LoVo (cell line): Measurements from ENCODE around the gene DTNB.
A peak's percentile ranks its signal among the peaks of the same experiment; 100 is the strongest.
"Not testable (repeated sequence)": the region's sequence is repeated elsewhere in the genome, so short reads cannot be mapped to it uniquely, and the experiment has no call there.

Experiments used
- DNase-seq: peaks from one replicate; pipeline ENCODE4 v3.0.0-alpha.2; 2016; ENCODE audit warnings: low spot score

Gene DTNB

DNA sequence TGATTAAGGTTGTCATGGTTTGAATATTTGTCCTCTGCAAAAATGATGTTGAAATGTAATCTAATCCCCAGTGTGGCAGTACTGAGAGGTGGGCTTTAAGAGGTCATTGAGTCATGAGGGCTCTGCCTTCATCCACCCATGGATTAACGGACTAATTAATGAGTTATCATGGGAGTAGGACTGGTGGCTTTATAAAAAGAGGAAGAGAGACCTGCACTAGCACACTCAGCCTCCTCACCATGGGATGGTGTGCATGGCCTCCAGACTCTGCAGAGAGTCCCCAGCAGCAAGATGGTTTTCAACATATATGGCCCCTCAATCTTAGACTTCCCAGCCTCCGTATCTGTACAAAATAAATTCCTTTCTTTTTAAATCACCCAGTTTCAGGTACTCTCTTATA, 41.0 kb downstream of the DTNB start:
- DNase-seq: no peak

DNA sequence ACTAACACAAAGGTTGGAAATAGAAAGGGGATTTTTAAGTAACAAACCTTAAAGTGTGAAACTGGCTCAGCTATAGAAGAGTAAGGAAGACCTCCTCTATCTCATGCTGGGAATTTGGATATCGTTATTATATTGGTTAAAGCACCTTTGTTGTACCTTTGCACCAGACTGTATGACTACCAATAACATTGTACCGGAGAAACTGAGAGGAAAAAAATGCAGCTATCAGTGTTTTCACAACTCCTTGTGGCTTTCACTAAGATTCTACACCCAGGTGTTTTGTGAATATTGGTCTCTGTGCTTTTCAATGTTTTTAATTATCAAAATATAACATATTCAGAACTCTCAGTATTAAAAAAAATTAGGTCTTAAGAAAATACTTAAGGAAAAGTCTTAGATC, 48.7 kb downstream of the DTNB start:
- no peak for DNase-seq

DNA sequence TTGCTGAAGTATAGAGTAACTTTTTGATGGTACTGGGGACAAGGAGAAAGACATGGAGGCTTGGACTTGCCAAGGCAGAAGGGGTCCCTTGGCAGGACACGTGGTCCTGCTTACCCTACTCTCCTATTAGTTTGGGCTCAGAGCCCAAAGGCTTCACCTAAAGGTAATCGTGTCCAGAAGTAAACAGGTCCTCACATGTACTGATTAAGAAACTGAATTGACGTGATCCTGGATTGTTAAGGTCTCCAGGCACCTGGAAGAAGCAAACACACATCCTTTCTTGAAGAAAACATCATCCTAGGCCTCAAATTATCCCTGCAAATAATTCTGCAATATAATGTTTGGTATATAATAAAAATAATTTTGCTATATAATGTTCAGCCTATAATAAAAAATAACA, 50.0 kb downstream of the DTNB start:
- no peak for DNase-seq

DNA sequence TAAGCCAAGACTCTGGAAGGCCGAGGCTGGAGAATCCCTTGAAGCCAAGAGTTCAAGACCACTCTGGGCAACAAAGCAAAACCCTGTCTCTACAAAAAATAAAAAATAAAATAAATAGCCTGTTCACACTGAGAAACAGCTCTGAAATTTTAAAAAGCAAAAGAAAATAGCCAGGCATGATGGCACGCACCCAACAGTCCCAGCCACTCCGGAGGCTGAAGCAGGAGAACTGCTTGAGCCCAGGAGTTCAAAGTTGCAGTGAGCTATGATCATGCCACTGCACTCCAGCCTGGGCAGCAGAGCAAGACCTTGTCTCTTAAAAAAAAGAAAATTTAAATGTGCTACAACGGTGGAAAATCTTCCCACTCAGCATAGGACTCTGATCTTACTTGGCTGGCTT, 52.7 kb downstream of the DTNB start:
- DNase-seq: no peak

DNA sequence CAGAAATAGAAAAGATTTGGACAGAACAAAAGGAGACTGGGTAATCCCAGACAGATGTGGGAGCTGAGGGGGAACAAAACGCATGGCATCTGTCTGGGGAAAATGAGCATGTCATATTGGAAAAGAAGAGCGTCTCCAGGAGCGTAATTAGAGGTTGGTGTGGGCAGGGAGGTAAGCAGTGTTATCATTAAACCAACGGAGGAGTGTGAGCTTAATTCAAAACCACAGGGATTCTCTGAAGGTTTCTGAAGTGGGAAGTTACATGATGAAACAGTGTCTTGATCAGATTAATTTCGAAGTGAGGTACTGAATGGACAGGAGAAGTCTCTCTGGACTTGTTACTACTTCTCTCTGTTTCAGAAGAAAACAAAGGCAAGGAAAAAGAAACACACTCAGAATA, 53.3 kb downstream of the DTNB start:
- no peak for DNase-seq

DNA sequence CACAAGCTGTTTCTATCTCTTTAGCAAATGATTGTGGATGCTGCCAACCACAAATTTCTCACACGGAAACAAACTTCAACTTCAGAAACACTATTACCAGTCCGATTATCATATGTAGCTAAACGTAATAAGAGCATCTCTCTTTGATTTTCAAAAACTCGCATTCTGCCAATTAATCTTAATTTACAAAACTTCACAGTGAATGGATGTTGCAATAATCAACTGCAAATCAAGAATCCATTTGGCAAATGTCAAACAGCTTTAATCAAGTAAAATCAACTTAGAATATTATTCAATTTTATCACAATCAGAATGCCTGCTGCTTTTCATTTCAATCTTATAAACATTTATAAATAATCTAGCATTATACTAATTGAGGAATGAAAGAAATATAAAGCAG, 54.2 kb downstream of the DTNB start:
- no peak for DNase-seq

DNA sequence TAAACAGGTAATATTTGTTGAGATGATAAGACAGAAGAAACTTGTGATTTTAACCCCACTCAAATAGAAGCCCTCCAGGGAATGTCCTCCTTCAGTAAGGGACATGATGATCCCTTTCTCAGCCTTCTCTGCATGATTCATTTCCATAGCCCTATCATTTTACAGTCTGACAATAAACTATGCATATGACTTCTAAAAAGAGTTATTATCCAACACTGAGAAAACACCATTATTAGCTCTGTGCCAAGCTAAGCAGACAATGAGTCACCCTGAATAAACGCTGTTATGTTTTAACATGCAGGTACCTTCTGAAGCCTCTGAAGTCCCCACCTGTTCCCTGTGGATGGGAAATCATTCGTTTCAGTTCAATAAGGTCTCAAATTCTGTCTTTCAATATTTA, 54.7 kb downstream of the DTNB start:
- peak; percentile 80 for DNase-seq

DNA sequence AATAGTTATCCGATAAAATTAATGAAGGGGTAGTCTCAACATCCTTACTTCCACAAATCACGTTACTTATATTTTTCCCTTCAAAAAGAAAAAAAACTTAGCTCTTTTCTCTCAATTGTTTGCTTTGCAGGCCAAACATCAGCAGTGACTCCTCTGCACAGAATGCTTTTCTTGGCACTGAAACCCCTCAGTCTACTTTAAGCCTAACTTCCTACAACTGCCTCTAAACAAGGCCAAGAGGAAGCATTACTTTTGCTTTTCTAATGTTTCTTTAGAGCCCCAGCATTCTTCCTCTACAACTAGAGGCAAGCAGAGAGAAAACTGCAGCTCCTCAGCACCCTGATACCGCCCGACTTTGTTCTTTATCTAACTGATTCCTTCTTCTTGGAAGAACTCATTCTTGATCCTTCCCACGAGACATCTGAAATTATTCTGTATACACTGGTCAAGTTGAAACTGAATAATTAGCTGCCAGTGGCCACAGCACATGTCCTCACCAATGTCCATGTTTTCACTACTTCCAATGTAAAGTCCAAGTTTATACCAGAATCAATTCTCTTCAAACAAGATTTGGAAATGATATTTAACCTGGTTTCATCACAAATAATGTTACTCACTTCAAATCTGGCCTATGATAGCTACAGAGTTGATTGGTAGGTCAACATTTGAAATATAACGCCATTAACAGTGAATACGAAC, 55.3 kb downstream of the DTNB start:
- DNase-seq: no peak

DNA sequence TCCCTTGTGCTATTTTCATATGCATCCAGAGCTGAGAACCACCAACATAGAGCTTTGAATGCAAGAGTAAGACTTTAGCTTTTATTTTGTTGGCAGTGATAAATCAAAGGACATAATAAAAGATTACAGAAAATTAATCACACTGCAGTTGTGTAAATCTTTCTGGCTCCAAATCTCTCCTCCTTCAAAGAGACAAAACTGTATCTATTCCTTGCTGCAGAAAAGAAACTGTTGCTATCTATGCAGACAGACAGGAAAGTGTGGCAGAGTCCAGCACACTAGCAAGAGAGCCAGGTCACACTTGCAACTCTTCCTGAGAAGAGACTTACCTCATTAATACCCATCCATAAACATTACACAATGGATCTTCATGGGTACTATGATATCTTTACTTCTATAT, 57.5 kb downstream of the DTNB start:
- DNase-seq: no peak

DNA sequence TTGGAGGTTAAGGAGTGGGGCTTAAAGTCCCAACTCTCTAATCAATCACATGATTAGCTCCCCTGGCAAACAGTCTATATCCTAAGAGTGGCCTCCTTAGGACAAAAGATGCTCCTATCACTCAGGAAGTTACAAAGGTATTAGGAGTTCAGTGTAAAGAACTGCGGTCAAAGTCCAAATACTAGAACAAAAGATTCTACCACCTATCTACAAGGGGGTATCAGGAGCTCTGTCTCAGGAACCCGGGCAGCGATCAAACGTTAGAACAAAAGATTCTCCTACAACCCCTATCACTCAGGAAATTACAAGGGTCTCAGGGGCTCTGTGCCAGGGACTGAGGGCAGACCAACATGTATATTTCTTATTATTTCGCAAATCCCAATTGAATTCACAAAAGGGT, 58.0 kb downstream of the DTNB start:
- no peak for DNase-seq

DNA sequence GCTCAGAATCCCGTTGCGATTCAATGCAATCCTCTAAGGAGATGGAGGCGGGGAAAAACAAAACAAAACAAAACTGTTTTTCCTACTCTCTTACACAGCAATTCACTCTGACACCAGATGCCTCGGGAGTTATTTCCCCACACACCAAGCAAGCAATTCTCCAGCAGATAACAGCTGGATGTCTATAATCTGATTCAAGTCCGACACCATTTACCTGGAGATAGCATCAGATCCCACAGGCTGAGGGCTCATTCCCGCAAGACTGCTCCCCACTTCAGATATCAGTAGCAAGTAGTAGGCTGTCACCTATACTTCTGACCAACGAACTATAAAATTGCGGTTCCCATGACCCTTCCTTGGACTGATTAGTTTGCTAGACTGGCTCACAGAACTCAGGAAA, 58.7 kb downstream of the DTNB start:
- DNase-seq: no peak

DNA sequence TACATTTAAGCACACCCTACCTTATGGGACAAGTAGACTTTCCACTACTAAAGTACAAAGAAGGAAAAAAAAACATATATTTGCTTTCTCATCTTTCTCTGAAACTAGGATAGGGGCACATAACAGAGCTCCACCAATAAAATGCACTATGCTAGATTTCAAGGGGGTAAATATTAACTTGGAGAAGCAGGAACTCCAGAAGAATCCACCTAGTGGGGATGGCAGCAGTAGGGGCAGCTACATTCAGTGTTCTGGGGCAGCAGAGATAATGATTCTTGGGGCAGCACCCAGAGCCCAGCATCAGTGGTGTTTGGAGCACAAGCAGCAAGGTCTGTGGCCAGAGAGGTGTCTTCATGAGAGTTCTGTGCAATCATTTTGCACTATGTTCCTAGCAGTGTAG, 64.7 kb downstream of the DTNB start:
- no peak for DNase-seq

DNA sequence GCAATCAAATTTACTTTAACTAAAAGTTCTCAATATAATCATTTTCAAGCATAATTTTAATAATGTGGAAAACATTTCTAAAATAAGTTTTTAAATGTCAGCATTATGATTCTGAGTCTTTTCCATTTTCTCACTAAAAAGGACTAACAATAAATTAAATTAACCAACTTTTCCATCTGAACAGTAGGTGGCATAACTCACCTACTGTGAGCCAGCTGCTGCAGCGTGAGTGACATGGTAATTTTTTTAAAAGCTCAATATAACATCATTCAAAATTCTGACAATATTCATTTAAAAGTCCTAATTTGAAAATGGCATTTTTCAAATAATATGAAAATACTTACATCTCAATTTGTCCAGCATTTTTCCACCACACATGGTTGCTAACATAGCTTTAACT, 66.5 kb downstream of the DTNB start:
- peak; percentile 29 for DNase-seq

DNA sequence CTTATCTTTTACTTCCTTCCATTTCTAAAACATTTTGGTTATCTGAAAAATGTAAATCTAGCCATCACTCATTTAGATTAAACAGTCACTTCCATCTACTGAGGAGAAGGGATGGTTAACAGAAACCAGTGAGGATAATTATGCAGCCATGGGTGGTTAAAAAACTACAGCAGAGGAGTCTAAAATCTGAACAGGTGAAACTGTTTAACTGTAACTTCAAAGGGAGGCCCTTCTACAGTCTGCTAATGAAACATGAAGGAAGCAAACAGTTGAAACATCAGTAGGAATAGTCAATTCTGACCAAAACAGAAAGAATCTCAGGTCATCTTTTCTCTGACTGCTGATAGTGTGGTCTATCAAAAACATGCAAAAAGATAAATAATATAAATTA, 71.0 kb downstream of the DTNB start:
- DNase-seq: no peak

DNA sequence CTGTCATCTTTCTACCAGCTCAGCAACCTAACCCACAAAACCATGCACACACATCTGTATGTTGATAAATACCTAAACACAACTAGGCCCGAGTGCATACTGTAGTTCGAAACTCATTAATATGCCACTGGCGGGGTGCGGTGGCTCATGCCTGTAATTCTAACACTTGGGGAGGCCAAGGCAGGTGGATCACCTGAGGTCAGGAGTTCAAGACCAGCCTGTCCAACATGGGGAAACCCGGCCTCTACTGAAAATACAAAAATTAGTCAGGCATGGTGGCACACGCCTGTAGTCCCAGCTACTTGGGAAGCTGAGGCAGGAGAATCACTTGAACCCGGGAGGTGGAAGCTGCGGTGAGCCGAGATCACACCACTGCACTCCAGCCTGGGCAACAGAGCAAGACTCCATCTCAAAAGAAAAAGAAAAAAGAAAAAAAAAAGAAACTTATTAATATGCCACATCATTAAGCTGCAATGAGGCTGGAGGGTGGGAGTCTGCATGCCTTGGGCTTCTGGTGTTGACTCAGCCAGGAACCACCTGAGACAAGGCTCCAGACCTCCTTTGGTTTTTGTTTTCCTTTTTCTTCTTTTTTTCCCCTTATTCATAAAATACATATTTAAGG, 71.6 kb downstream of the DTNB start:
- not testable (repeated sequence) for DNase-seq

DNA sequence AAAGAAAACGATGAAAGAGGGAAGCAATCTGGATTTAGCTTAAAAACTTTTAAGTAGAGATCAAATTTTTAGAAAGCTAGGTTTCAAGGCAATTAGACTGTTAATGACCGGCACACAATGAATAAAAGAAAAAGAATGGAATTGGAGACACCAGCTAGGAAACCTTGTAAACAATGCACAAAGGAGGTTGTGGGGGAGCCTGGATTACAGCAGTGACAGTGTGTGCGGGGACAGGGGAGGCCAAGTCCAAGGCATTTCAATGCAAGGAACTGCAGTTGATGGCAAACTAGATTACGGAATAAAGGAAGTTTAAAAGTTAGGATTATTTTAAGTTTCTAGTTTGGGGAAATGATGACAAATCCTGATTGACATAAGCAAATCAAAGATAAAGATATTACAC, 74.5 kb downstream of the DTNB start:
- no peak for DNase-seq

DNA sequence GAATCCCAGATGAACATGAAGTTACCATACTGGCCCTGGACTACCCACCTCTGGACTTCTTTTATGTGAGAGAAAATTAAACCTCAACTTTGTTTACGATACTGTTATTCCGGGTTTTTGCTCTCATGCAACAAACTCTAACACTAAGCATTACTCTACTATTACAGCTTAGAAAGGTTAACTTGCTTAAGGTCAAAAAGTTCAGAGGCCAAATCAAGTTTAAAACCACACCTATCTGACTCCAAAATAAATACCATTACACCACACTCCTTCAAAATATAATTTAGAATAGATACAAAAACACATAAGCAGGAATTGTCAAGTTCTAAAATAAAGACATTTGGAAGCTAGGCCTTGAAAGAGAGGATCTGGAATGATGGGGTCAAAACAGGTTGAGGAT, 75.0 kb downstream of the DTNB start:
- DNase-seq: no peak

DNA sequence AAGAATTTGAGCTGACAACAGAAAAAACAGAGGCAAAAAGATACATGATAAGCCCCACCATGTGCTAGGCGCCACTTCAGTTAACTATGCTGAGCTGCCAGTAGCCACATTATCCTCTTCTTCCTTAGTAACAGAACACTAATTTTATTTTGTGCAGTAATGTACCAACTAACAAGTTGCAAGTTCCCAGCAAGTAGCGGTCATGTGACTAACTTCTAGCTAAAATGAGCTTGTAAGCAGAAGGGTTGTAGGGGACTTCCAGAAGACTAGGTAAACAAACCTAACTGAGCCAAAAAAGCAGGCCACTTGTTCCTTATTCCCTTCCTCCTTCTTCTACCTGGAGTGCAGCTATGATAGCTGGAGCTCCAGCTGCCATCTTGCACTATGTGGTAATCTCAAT, 75.5 kb downstream of the DTNB start:
- DNase-seq: no peak

DNA sequence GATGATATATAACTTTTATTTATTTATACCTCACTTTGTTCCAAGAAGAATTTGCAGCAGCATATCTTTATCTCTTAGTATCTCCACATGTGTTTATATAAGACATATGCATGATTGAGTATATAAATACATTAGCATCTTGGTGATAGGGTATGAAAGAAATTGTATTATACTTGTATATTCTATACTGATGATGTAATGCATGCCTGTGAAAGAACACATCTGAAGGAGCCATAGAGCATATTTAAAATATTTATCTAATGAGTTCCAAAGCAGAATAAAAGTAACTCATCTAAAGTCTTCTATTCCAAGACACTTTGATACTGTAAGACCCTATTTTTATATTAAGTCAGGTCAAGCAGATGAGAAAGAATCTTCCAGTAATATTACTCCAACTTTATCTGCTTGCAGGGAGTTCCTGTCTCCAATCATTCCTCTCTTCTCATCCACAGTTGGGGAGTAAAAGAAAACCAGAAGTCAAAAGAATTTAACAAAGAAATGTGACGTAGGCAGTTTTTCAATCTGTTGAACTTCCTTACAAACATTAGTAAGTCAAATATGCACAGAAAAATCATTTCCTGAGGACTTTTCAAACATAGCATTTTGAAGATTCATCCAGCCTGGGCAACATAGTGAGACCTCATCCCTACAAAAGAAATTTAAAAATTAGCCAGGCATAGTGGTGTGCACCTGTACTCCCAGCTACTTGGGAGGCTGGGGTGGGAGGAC, 76.7 kb downstream of the DTNB start:
- no peak for DNase-seq

DNA sequence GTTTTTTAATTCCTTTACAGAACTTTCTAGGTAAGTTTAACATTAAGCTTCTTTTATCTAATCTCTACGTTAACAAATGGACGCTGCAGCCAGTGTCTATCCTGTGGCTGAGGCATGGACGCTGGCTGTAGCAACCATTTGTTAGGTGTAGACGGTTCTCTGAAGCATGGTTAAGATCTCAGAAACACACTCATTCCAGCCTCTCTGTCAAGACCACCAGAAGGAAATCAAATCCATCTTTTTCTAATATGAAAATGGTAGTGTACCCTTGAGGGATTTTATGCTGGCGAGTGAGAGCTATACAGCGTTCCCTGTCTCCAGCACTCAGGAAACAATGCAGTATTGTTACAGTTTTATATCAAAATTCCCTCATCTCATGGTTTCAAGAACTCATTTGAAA, 78.0 kb downstream of the DTNB start:
- no peak for DNase-seq

DNA sequence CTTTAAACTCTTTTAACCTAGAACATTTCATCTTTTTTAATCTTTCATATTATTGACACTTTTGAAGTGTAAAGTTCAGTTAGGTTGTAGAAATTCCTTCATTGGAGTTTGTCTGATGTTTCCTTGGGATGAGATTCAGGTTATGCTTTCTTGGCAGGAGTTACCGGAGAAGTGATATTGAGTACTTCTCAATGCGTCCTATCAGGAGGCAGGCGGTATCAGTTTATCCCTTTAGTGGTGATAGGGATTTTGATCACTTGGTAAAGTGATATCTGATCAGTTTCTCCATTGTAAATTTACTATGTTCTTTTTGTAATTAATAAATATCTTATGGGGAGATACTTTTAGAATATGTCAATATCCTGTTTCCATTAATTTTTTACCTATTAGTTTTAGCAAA, 78.4 kb downstream of the DTNB start:
- no peak for DNase-seq

DNA sequence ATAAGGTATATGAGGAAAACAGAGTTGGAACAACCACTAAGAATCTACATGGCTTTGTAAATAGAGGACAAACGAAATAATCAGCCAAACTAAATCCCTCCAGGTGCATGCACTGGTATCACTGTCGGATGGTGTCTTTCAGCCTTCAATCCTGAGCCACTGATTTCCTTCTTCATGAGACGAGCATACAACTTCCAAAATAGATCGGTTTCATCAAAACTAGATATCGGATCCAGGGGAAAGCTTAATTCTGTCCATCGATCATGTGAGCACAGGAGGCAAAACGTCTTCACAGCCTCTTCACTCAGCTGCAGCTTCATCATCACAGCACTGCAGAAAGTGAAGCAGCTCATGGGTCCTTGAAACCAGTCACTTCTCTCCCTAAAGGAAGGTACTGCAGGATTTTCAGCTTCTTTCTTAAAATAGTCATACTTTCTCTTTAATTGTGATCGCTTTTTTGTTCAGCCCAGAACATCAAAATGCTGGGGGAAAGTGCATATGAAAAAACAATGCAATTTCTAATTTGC, 80.5 kb downstream of the DTNB start:
- DNase-seq: no peak

DNA sequence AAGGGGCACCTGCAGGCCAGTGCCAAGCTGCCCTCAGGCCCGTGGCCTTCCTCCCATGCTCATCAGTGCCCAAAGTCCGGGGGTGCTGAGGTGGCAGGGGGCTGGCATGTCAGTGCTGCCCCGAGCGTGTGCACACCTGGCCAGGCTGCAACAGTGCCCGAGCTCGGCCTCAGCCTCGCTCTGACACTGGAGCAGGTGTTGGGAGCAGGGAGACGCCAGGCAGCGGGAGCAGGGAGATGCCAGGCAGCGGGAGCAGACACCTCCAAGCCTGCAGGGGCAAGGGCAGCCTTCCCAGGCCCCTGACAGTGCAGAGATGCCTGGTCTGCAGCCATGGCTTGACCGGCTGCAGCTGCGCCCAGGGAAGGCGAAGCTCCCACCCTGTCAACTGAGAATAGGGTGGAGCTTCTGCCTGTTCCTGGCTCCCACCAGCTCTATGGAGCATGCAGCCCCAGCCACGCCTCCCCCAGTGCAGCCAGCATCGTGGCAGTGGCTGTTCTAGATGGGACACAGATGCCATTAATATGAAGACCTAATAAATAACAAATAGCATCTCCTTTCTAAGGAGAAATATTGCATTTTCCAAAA, 82.4 kb downstream of the DTNB start:
- no peak for DNase-seq
